CD1c-positive myeloid dendritic cell (primary cell): ENCODE results near the gene DIPK1A.

Source experiments
- DNase-seq: peaks from one replicate; pipeline ENCODE4 v3.0.0-alpha.2; 2016; ENCODE audit errors: extremely low spot score

Gene DIPK1A

DNA sequence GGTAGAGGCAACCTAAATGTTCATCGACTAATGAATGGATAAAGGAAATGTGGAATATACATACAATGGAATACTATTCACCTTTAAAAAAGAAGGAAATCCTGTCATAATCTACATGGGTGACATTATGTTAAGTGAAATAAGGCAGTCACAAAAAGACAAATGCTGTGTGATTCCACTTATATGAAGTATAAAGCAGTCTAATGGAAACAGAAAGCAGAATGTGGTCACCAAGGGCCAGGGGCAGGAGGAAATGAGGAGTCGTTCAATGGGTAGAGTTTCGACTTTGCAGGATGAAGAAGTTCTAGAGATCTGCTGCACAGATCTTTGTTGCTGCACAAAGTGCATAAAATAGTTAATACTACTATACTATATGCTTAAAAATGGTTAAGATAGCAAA lies 7.8 kb downstream of the DIPK1A start:
- DNase-seq = peak; percentile 64

DNA sequence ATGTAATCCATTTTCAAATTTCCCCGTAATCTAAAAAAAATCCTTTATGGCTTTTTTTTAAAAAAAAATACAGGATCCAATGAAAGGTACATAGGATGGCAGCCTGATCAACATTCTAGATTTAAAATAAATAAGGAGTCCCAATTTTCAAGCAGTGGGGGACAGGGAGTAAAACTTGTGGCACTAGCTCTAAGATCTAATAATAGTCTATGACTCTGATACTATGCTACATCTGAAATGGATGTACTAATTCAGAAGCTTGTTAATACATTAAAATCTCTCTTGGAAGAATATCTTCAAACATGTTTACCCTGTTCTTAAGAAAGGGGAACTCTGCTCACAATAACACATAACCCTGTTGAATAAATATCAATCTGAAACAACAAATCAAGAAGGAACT lies 8.5 kb downstream of the DIPK1A start:
- no peak for DNase-seq

DNA sequence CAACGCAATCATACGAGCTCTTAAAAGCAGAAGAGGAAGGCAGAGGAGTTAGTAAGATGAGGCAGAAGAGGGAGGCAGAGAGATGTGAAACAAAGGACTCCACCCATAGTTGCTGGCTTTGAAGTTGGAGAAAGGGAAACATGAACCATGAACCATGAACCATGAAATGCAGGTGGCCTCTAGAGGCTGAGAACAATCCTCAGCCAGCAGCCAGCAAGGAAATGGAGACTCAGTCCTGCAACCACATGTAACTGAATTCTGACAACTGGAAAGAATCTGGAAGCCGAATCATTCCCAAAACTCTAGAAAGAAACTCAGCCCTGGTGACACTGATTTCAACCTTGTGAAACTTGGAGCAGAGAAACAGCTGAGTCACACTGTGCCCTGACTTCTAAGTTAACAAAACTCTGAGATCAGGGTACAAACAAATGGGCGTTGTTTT lies 10.1 kb downstream of the DIPK1A start:
- peak; percentile 75 for DNase-seq

DNA sequence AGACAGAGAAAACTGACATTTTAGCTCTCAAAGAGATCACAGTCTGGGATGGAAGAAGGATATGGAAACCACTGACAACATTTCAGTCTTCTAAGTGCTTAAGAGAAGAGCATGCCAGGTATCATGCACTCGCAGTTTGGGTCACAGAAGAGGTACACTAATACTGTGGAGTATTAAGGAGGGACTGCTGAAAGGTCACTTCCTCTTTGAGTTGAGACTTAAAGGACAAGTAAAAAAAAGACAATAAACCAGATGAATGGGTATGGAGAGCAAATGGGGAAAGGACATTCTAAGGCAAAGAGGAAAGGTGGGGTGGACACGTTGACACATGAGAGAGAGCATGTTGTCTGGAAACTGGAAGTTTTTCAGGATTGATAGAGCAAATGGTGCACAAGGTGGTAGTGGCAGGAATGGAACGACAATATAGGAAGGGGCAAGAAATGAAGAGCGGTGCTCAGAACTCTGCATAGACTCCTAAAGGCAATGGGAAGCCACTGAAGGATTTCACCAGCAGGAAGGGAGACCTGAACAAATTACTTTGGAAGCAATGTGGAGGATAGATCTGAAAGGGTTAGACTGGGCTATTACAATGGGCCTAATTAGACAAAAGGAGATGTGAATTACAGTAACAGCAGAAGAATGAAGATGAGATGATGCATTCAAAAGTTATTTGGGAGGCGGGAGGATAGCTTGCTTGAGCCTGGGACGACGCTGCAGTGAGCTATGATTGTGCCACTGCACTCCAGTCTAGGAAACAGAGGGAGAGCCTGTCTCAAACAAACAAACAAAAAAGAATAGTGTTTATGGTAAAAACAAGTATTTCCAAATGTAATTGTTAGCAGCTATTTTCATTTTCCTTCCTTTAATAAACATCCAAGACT lies 11.1 kb downstream of the DIPK1A start:
- peak; percentile 45 for DNase-seq

DNA sequence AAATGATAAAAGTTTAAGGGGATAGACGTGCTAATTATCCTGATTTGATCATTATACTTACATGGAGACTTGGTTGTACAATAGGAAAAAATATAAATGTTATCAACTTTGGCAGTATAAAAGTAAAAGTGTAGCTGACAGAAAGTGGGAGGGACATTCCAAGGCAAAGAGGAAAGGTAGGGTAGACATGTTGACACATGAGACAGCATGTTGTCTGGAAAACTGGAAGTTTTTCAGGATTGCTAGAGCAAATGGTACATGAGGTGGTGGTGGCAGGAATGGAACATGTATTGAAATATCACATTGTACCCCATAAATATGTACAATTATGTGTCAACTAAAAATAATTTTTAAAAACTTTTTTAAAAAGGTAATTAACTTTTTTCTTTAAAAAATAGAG lies 13.2 kb downstream of the DIPK1A start:
- no peak for DNase-seq

DNA sequence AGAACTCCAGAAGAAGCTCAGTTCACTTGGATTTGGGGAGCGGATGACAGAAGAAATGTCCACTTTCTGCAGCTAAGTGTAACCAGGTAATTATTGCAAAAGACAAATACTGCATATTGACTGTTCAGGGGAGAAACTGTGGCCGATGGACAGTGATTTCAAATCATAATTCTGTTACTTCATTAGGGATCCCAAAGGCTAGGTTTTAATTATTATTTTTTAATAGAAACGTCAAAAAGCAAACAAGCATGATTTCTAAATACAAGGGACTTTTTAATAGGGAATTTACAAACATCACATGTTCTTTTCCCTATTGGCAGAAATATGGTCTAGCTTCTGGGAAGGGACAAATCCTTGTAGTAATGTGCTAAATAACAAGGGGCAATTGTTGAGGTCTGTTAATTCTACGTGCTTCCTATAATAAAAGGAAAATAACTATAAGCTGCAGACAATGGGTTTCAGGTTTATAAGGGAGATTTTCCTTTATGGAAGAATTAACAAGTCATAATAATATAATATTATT lies 15.5 kb downstream of the DIPK1A start:
- no peak for DNase-seq

DNA sequence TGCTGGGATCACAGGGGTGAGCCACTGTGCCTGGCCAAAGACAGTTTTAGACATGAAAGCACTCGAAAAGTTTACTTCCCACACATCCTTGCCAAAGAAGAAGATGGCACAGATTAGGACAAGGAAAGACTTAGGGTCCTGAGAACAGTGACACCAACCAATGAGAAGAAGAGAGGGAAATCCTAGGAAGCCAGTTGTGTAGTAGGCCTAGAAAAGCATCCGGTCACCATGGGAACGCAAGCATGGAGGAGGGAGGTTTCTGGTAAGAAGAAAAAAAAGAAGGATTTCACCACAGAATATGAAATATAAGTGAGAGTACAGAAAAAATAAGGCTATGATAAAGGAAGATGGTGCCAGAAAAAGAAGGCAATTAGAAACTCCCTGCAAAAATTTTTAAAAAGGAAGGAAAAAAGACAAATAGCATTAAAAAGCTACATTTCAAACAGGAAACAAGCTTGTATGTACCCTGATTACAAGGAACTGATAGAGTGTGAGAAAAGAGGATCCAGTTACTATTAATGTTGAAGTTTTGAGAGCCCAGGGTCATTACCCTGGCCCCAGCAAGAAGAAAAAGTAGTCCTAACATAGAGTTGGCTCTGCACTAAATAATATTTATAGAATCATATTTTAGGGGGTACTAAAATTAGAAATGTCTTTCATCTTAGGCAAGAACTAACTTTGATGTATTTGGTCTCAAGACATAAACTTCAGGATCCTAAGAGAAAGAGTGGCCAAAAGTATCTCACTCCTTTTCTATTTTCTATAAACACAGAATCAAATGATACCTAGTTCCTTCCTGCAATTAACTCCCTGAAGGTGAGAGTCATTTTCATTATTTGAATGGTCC lies 16.1 kb downstream of the DIPK1A start:
- peak; percentile 38 for DNase-seq

DNA sequence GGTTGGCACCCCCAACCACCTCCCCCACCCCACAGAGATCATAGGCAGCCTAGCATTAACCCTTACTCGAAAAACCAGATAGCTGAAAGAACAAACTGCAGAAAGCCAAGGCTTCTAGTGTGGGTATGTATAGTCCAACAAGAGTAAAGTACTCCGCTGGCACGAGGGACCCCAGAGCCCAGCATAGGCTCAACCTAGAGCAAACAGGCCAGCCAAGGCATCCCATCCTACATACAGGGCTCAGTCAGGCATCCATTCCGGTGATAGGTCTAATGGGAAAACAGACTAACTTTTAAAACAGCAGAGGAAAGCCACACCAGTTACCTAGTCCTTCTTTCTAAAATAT lies 17.8 kb downstream of the DIPK1A start:
- no peak for DNase-seq

DNA sequence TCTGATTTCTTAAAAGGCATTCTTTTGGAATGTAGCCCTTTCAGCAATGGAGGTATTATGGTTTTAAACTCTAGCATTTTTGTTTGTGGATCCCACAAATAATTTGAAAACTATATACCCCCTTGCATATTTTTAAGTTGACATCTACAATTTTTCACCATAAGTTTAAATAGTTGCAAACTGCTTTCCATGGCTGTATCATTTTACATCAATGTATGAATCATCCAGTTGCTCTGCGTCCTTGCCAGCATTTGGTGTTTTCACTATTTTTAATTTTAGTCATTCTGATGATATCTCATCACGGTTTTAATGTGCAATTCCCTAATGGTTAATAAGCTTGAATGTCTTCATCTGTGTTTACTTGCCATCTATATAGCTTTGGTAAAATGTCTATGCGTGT lies 20.7 kb downstream of the DIPK1A start:
- DNase-seq = no peak

DNA sequence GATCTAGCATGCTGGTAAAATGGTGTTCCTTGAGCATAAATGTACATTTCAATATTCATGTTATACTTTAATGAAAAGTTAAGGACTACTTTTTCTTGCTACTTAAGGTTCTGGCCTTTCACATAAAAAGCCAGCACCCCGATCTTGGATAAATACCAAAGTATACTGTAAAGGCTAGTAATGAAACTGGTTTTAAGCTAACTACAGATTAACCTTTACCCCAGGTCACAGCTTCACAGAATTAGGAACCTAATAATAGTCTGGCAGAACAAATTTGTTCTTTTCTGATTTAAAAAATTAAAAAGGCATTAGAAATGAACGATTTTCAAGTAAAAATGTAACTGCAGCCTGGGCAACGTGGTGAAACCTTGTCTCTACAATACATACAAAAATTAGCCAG lies 23.5 kb downstream of the DIPK1A start:
- DNase-seq = no peak

DNA sequence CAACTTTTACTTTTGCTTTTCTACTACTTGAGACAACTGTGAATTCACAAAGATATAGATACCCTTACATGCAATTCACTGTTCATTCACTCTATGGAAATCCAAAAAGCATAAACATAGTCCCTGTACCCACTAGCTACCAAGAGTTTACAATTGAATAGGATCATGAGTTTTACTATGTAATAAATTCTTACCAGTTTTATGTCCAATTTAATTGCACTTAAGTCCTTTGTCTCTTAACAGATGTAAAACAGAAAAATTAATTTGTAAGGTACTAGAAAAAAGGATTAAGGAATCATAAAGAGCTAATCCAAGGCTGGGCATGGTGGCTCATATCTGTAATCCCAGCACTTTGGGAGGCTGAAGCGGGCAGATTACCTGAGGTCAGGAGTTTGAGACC lies 24.4 kb downstream of the DIPK1A start:
- no peak for DNase-seq

DNA sequence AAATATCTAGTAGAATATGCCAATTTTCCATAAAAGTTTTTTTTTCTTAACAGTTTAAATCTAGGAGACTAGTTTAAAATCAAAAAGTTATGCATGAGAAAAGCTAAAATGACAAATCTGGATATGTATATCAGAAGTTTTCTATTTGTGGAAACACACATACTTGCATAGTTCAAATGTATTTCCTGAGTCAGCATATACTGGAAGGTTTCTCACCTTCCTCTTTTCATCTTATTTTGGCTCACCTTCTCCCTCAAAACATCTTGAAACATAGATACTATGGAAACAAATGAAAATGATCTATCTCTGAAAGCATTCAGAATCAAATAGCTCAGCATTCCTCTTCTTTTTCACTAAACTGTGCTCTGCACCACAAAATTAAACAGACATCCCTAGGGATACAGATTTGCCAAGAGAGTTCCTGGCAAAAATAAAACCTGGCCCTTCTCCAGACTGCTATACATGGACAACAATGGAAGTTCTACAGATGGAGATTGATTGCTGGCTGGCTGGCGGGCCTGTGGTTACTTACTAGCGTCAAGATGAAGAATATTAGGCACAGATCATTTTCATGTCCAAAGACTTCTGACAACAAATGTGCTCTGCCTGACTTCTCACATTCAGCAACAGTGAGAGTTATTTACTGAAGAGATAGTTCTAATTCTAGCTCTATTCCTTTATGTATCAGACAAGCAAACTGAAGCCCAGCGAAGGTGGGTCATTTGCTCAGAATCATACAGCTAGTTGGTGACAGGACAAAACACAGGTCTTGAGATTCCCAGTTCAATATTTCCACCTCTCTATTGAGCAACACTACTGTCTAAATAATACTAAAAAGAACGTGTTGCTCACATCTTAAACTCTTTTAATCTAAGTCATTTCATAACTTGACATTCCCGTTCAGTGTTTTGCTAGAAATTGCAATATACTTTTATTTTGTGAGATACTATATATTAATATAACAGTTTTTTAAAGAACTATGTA lies 26.6 kb downstream of the DIPK1A start:
- DNase-seq = no peak

DNA sequence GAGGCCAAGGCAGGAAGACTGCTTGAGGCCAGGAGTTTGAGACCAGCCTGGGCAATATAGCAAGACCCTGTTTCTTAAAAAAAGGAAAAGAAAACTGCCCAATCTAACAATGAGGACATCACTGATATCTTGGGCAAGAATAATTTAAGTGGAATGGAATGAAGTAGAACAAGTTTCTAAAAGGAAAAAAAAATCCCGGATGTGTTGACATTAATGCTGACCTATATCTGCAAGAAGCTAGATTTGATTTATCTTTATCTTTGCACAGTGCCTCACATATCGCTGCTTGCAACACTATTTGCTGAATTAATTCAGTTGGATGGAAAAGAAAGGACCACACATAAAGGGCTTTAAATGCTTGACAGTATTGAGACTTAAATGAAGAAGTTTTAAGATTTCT lies 27.8 kb downstream of the DIPK1A start:
- DNase-seq = no peak

DNA sequence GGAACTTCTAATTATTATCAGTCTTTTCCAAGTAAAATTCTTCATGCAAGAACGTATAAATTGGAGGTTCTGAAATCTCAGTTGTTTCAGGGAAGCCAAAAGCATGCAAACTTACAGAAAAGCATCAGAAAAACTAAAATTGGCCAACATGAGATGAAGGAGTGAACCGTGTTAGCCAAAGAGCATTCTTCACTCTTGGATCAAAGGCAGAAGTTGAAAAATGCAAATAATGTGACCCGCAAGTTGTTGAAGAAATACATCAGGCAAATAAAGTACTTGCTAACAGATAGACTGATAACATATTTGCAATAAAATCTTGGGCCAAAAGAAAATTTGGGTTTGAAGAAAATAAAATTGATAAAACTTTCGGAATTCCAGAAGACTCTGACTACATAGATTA lies 29.6 kb downstream of the DIPK1A start:
- no peak for DNase-seq

DNA sequence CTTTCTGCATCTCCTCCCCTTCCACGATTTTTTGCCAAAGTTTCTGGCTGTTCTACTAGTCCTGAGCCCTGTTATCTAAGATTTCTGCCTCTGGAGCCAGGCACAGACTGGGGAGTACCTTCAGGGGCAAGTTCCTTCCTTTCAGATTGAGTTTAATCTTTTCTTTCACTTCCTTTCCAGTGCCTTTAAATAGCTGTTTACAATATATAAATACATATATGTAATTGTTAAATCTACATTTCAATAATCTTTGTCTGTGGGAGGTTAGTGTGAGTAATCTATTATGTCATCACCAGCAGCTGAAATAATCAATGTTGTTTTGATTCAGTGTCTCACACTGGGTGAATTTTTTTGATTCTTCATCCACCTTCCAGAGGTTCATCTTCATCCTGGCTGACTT lies 31.8 kb downstream of the DIPK1A start:
- DNase-seq = no peak

DNA sequence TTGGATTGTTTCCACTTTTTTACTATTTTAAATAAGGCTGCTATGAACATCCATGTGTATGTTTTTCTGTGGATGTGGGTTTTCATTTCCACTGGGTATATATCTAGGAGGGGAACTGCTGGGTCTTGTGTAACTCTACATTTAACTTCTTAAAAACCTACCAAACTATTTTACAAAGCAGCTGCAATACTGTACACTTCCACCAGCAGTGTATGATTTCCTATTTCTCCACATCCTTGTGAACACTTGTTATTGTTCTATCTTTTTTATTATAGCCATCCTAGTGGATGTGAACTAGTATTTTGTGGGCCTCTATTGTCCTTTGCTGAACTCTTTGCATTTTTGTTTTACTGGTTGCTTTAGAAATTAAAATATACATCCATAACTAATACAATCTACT lies 33.4 kb downstream of the DIPK1A start:
- peak; percentile 18 for DNase-seq

DNA sequence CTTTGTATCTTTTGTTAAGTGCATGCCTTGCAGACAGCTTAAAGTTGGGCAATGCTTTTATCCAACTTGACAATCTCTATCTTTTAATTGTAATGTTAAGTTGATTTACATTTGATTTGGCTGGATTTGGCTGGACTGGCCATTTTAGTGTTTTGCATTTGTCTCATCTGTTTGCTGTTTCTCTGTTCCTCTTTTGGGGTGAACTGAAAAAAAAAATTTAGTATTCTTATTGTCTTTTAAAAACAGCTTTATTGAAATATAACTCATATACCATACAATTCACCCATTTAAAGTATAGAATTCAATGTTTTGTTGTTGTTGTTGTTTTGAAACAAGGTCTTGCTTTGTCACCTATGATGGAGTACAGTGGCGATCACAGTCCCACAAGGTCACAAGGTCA lies 34.4 kb downstream of the DIPK1A start:
- no peak for DNase-seq

DNA sequence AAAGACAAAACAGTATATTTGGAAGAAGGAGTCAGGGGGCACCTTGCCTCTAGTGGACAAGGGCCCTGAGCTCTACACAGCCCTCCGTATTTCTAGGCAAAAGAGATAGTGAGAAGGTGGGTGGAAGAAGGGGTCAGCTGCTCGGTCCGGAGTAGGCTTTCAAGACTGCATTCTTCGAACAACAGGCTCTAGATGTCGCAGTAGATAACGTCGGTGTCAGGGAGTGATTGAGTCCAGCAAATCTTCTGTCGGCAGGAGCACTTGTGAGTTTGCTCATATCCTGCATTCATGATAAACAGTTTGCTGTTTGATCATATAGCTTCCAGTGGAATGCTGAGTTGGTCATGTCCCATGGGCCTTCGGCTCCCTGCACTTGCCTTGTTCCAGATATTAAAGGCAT lies 36.8 kb downstream of the DIPK1A start:
- DNase-seq = no peak

DNA sequence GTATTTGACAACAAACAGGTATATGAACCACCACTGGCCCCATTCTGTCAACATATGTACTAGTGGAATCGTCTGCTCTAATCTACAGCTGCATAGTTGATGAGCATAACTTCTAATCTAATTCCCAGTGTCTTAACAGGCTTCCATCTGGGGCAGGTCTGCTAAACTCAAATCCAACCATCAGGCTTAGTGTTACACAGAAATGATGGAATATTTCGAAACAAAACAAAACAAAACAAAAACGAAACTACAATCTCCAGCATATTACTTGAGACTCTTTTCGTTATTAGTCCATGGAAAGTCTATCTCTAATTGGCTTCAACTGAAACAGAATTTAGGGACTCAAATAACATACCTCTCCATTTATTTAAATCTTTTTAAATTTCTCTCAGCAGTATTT lies 37.6 kb downstream of the DIPK1A start:
- DNase-seq = no peak

DNA sequence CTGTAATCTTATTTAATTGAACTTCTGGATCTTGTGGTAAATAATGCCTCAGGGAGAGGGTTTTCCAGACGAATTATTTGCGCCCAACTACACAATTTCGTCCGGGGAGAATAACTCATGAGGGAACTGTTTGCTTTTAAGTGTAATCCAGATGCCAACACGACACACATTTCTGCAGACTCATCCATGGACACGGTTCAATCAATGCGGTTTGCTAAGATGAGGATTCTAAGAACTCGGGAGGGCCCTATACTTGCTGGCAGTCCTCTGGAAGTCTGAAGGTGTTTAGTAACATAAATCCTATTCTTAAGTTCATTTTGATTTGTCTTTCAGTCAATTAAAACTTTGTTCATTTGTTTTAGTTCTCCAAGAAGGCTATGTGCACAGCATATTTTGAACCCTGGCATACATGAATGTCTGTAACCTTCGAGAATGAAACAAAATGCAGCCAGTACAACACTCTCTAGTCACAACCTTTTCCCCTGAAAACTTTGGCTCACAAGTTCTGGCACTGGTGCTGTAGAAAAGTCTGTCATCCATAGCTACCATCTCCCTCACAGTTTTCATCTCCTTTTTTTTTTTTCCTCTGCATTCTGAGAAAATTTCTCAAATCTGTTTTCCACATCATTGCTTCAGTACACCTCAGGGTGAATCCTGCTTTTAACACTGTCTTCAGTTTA lies 38.8 kb downstream of the DIPK1A start:
- no peak for DNase-seq
